HG03280 (cell line): ENCODE measurements around the gene PAK2.
A peak's percentile ranks its signal among the peaks of the same experiment; 100 is the strongest.
"Not testable (repeated sequence)": the region's sequence is repeated elsewhere in the genome, so short reads cannot be mapped to it uniquely, and the experiment has no call there.

Experiments used
- ATAC-seq: cut with Tn5 transposase; IDR thresholded peaks from one replicate; pipeline ENCODE4 v1.9.1; 2021; ENCODE audit warnings: mild to moderate bottlenecking, moderate library complexity; ENCODE audit not compliant: unreplicated experiment

The PAK2 gene

DNA sequence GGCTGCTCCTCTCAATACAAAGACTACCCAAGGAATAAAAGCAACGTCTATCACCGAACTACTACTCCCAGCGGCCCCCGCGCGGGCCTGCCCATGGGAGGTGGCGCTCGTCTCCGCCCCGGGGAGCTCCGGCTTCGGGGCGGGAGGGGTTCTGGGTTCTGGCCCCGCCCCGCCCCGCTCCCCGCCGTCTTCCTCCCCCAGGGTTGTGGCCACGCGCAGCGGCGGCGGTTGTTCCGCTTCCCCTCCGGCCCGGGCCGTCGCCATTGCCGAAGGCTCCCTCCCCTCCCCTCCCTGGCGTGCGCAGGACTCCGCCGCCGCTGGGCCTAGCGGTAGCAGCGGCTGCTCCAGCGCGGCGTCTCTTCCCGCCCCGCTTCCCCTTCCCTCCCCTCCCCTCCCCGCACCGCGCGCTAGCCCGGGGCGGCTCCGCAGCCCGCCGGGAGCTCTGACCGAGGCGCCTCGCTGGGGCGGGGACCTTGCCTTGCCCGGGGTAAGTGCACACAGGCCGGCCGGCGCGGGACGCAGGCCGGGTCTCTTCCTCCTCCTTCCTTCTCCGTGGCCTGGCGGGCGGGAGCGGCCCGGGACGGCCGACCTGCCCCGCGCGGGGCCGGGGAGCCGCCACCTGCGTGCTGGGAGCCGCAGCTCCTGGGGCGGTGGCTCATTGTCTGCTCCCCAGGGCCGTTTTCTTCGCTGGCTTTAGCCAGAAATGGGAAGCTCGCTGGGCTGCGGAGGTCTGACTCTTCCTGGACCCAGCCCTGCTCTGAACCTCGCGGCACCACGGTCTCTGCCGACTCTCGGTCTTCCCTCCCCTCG, at the start of gene PAK2:
Gene PAK2 (plus strand): TSS at position 187 of the 810 bp plus-strand sequence. CDS start 42,790 bp downstream, outside the sequence.
- peak; percentile 83 for ATAC-seq

DNA sequence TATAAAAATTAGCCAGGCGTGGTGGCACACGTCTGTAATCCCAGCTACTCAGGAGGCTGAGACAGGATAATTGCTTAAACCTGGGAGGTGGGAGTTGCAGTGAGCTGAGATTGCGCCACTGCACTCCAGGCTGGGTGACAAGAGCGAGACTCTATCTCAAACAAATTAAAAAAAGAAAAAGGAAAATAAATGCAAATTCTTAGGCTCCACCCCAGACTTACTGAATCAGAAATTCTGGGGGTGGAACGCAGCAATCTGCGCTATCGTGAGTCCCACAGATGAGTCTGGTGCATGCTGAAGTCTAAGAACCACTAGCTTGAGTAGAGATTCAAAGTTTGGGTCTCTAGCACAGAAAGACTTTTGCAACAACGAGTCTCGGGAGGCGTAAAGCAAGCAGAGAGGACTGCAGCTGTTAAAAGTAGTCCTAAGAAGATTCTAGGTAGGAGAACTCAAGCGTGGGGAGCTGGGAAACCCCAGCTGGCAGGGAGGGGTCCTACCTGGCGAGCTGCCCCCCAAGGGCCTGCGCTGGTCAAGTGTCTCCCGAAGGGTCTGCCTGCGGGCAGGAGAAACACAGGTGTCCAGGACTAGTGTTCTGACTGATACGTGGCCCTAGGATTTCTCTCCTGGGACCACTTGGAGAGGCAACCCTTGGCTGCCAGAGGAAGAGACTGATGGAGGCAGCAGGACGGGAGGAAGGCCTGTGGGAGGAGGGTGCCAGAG, 49.6 kb upstream of the PAK2 start:
- no peak for ATAC-seq

DNA sequence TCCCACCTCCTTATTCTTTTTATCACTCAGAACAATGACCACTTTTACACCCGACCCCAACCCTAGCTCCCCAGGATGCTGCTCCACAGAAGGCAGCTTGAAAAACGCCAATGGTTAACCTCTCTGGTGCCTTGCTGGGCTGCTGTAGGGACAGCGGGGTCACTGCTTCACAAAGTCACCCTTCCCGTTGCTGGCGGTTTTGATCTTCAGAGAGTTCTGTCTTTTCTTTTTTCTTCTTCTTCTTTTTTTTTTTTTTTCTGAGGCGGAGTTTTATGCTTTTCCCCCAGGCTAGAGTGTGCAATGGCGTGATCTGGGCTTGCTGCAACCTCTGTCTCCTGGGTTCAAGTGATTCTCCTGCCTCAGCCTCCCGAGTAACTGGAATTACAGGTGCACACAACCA, 48.3 kb upstream of the PAK2 start:
- ATAC-seq = no peak

DNA sequence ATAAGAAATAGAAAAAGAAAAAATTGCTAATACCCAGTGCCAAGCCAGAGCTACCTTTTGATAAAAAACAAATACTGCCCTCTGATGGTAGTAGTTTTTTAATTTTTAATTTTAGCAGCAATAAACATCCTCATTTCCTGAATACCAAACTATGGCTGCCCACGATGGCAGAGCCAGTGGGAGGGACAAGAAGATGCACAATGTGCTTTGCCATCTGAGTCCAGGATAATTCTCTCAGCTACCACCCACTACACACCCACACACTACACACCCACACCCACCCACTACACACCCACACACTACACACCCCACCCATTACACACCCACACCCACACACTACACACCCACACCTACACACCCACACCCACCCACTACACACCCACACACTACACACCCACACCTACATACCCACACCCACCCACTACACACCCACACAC, 45.4 kb upstream of the PAK2 start:
- no peak for ATAC-seq

DNA sequence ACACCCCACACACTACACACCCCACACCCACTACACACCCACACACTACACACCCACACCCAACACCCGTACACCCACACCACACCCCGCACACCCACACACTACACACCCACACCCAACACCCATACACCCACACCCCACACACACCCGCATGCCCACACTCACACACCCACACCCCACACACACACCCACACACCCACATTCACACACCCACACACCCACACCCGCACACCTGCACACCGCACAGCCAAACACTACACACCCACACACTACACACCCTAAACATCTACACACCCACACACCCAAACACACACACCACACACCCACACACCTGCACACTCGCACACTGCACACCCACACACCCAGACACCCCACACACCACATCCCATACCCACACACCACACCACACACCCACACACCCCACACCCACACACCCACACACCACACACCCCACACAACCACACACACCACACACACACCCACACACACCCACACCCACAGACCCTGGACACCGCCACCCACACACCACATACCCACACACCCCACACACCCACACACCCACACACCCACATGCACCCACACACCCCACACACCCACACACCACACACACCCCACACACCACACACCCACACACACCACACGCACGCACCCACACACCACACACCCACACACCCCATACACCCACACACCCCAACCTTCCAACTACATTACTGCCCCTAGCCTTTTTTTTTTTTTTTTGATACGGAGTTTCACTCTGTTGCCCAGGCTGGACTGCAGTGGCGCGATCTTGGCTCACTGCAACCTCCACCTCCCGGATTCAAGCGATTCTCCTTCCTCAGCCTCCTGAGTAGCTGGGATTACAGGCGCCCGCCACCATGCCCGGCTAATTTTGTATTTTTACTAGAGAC, 44.5 kb upstream of the PAK2 start:
- ATAC-seq = no peak

DNA sequence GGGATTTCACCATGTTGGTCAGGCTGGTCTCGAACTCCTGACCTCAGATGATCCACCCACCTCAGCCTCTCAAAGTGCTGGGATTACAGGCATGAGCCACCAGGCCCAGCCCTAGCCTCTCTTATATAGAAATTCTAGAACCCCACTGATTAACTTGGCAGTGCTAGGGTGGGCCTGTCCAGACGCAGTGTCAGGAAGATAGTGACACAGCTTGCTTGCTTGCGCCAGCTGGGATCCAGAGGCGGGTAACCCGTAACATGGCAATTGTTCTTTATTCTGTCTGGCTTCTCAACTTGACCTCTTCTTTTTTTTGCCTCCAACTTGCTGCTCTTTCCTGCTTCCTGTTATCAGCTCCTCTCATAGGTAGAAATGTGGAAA, 43.8 kb upstream of the PAK2 start:
- no peak for ATAC-seq

DNA sequence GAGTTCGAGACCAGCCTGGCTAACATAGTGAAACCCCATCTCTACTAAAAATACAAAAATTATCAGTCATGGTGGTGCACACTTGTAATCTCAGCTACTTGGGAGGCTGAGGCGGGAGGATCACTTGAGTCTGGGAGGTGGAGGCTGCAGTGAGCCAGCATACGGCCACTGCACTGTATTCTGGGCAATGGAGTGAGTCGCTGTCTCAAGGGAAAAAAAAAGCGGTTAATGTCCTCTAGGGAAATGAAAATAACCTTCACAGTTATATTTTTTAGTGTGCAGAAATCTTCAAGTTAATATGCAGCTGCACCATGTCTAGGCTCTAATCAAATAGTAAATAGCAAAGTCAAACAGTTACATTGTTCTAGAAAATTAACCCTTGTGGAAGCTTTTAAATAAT, 42.4 kb upstream of the PAK2 start:
- ATAC-seq = no peak

DNA sequence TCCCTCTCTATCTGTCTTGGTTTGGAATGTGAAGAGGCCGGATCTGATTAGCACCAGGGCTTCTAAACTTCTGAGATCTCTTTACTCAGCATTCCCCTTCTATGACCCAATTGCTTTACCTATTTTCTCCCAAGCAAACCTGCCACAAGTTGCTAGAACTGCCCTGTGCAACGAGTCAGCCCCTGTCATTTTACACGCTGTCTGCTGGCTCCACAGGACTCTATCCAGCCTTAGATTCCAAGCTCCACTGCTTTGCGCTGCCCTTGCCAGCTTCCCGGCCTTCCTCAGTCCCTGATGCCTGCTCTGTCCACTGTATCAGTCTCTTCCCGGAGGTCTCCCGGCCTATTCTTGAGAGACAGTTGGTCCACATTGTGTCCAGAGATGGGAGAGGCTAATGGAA, 39.9 kb upstream of the PAK2 start:
- ATAC-seq = no peak

DNA sequence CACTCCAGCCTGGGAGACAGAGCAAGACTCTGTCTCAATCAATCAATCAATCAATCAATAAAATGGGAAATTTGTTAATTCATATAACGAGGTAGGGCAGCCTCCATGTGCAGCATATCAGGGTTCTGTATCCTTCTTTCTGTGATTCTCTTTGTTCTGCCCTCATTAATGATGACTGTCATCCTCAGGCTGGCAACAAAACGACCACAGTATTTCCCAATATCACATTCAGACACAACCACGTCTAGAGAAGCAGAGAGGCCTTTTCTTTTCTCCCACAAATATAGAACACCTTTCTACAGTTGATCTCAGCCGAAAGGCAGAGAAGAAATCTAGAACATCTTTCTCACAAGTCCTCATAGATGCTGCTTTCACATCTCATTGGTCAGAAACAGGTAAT, 38.9 kb upstream of the PAK2 start:
- ATAC-seq = no peak

DNA sequence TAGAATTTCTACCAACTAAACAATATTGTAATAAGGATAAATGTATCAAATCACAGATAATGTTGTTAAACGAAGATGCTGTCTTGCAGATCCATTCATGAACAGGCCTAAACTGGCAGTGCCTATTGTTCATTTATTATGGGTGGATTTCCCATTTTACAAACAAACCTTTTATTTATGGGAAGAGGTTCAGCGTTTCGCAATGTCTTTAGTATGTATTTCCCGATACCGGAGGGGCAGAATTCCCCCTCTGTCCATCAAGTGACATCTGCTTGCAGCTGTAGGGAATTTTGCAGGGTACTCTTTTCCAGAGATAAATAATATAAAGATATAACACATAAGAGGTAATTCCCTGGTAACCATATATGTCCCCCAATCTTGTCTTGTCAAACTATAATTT, 33.3 kb upstream of the PAK2 start:
- ATAC-seq = no peak

DNA sequence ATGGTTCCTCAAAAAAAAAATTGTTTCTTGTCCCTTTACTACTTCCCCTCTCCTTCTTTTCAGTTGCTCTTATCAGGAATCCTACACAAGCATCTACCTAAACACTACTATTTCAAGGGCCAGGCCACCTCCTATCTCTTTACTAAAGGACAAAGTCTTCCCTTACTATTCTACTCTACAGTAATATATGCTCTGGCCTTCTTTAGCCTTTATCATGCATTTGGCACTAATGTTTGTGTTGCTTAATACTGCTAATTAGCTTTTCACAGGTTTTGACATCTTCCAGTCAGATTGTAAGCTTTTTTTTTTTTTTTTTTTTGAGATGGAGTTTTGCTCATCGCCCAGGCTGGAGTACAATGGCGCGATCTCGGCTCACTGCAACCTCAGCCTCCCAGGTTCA, 32.9 kb upstream of the PAK2 start:
- no peak for ATAC-seq

DNA sequence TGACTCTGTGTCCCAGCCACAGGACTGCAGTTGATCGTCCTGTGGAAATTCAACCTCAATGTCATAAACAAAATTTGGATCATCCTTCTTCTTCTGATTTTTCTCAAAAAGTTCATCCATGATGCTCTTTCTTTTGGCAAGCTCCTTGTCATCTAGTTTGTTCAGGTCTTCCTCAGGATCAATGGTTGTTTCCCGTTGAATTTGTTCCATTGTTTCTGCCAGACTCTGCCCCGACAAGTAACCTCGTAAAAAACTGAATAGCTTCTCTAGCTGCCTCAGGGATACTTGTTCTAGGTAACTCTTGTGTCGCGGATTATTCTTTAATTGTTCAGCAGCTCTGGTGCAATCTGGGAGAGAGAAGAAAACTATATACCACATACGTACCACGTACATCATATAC, 32.1 kb upstream of the PAK2 start:
- ATAC-seq = no peak

DNA sequence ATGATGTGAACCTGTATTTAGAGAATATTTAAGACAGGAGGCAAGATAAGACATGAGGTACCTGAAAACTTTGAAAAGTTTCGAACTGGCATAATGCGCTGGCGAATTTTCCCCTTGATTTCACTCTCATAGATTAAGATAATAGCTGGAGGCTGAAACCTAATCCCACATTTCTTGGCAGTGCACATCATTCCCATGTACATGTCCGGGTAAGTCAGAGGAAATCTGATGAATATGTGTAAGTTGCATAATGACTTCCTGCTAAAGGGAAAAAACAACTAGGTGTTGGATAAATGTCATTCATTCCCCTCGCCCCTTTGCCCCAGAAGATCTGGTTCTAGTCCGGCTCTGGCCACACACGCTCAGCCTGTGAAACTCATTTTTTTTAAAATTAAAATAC, 31.2 kb upstream of the PAK2 start:
- no peak for ATAC-seq

DNA sequence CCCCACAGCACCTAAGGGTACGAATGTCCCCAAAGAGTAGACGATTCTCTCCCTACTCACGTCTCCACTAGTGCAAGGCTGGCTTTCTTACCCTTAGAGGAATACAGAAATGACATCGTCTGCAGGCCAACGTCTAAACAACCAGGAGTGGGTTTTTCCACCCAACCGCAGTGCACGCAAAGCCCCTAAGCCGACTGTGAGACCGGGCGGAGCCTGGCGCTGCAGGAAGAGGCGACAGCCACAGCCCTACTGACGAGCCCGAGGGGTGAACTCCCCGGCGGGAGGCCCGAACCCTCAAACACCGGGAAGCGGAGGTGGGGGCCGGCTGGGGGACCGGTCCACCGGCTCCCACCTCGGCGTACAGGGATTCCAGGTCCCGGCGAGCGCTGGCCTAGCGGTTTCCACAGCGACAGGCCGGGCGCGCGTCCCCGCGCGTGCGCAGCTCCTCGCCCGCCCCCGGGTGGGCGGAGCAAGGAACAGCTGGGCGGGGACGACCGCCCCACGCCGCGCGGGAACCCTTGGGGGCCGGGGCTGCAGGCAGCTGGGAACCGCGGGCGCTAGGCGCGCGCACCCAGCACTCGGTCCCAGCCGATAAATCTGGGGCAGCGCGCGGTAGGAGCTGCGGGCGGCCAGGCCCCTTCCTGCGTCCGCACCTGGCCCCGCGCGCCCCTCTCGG, 27.7 kb upstream of the PAK2 start, which contains the start of the genes CEP19 and PIGX:
Gene CEP19 (minus strand): TSS at position 413 of the 676 bp plus-strand sequence. CDS start 3,593 bp downstream, outside the sequence.
Gene PIGX (plus strand): TSS at position 540 of the 676 bp plus-strand sequence.
- peak; percentile 77 for ATAC-seq

DNA sequence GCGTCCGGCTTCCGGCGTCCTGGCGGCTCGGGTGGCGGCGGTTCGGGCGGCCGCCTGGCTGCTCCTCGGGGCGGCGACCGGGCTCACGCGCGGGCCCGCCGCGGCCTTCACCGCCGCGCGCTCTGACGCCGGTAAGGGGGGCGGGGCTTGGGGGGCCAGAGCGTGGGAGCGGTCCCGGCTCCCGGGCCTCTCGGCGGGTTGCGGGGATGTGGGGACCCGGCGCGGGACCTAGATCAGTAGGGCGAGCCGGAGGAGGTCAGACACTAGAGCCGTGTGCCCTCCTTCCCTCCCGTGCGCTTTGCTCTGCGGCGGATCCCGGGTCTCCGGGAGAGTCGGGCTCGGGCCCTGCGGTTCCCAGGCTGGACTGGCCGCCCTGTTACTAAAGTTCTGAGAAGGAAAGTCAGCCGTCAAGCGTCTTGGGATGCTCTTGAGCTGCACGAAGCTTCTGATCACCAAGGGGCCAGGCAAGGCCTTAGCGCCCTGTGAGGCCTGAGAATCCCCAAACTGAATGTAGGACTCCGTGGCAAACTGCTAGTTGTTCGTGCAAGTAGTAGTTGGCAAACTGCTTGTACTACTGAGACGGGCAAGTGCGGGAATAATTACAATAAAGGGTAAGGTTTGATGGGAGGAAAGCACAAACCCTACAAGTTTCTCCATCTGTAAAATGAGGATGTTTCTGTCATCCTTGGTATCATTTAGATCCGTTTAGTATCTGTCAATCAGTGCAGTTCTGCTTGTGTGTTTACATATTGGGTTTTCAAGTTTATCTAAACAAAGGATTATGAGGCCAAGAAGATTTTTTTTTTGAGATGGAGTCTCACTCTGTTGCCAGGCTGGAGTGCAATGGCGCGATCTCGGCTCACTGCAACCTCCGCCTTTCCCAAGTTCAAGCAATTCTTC, 26.9 kb upstream of the PAK2 start:
- peak; percentile 61 for ATAC-seq

DNA sequence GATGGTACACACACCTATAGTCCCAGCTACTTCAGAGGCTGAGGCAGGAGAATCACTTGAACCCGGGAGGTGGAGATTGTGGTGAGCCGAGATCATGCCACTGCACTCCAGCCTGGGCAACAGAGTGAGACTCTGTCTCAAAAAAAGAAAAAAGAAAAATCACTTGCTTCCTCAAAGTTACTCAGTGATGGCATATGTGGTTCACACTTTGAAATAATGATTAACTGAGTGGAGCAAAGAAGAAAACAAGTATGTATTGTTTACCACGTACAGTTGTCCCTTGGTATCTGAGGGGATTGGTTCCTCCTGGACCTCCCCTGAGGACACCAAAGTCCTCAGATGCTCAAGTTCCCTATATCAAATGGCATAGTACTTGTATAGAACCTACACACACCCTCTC, 22.5 kb upstream of the PAK2 start:
- ATAC-seq = not testable (repeated sequence)

DNA sequence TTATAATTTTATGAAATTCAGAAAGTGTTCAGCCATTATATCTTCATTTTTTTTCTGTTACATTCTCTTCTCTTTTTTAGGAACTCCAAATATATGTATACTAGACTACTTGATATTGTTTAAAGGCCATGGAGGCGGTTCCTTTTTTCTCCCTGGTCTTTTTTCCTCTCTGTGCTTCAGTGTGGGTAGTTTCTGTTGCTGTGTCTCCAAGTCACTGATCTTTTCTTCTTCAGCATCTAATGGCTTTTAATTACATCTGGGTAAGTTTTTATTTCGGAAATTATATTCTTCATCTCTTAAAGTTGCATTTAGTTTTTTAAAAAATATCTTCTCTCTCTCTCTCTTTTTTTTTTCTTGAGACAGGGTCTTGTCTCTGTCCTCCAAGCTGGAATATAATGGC, 18.6 kb upstream of the PAK2 start:
- ATAC-seq = no peak

DNA sequence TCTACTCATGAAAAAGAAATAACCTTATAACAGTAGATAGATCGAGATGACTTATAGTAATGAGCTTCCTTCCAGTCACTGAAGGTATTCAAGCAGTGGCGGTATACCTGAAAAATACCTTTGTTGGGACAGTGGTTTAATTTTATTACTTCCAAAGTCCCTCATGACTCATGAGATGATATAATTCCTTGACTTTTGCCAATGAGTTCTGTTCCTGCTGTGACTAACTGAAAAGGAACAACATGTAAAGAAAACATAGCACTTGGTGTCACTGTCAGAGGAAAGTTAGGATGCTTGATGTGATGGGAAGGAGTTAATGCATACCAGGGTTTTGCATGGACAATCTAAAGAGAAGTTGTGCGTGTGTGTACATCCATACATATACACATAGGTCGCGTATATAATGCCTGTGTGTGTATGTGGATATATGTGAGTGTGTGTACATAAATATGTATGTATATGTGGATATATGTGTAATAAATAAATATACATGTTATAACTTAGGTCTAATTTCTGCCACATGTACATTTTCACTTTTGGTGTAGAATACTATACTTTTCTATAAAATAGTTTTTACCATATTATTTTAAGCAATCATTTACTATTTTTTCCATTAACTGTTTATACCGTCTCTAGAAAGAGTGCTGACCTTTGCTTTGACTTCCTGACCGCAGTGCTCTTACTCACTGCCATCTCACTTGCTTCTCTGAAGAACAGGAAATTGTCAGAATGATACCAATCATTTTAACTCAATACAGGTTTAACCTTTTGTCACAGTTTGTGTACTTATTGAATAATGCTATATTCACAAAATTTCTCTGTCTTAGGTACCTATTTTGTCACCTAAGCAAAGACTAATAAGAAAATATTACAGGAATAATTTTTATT, 12.6 kb upstream of the PAK2 start:
- no peak for ATAC-seq

DNA sequence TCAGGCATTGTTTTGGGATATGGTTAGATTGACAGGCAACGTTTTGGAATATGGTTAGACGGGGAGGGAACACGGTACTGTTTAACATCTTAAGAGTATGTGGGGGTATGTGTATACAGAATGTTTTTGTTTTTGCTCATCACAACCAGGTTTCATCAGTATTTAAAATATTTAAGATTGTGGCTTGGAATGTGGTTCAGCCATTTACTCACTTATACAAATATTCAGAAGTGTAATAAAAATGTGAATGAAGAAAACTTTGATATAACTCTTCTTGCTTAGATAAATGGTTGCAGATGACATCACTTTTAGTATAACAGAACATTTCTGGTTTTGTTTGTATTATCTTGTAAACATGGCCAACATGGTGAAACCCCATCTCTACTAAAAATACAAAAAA, 3.9 kb upstream of the PAK2 start:
- no peak for ATAC-seq
